ENCODE results near the gene ARID3A. TPM values are rescaled to one million over a fixed set of nuclear protein-coding genes. Genes with fewer than 3 reads are reported as not detected.

ARID3A gene
- total and polyA plus RNA-seq, 2 of the 13 experiments (the other 11 are each of a cell fraction or from before 2014, with no cell fraction given): 71.3 to 77.9 TPM

GRCh38 chr19:984165-984967, 58.5 kb downstream of the ARID3A start, which contains the start of gene WDR18 (continued):
- no peak for TF ChIP-seq THRA (CRISPR knock-in tag; IDR thresholded peaks at IDR 0.05; ENCODE audit: borderline replicate concordance)
- TF ChIP-seq ATF5 (CRISPR knock-in tag; IDR thresholded peaks at IDR 0.05; ENCODE audit: low read depth): no peak
- TF ChIP-seq ZNF773 (CRISPR knock-in tag; IDR thresholded peaks at IDR 0.05; ENCODE audit: borderline replicate concordance): no peak
- peak; percentile 59; the same call in 1 of the 2 replicates for TF ChIP-seq FOXK1 (CRISPR knock-in tag; IDR thresholded peaks at IDR 0.05; ENCODE audit: borderline replicate concordance, low read depth)
- TF ChIP-seq, protein P1, sequence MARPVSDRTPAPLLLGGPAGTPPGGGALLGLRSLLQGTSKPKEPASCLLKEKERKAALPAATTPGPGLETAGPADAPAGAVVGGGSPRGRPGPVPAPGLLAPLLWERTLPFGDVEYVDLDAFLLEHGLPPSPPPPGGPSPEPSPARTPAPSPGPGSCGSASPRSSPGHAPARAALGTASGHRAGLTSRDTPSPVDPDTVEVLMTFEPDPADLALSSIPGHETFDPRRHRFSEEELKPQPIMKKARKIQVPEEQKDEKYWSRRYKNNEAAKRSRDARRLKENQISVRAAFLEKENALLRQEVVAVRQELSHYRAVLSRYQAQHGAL (CRISPR knock-in tag; IDR thresholded peaks at IDR 0.05; ENCODE audit: not compliant biosample characterization): no peak
- TF ChIP-seq CSRNP1 (CRISPR knock-in tag; IDR thresholded peaks at IDR 0.05): peak; percentile 70; the same call in 1 of the 2 replicates
- TF ChIP-seq NFYC (CRISPR knock-in tag; IDR thresholded peaks at IDR 0.05): peak; percentile 33; the same call in 1 of the 2 replicates
- TF ChIP-seq, protein P2, sequence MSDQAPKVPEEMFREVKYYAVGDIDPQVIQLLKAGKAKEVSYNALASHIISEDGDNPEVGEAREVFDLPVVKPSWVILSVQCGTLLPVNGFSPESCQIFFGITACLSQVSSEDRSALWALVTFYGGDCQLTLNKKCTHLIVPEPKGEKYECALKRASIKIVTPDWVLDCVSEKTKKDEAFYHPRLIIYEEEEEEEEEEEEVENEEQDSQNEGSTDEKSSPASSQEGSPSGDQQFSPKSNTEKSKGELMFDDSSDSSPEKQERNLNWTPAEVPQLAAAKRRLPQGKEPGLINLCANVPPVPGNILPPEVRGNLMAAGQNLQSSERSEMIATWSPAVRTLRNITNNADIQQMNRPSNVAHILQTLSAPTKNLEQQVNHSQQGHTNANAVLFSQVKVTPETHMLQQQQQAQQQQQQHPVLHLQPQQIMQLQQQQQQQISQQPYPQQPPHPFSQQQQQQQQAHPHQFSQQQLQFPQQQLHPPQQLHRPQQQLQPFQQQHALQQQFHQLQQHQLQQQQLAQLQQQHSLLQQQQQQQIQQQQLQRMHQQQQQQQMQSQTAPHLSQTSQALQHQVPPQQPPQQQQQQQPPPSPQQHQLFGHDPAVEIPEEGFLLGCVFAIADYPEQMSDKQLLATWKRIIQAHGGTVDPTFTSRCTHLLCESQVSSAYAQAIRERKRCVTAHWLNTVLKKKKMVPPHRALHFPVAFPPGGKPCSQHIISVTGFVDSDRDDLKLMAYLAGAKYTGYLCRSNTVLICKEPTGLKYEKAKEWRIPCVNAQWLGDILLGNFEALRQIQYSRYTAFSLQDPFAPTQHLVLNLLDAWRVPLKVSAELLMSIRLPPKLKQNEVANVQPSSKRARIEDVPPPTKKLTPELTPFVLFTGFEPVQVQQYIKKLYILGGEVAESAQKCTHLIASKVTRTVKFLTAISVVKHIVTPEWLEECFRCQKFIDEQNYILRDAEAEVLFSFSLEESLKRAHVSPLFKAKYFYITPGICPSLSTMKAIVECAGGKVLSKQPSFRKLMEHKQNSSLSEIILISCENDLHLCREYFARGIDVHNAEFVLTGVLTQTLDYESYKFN (CRISPR knock-in tag; conservative IDR thresholded peaks at IDR 0.05): peak; percentile 23; the same call in 1 of the 2 replicates
- TF ChIP-seq SNAI1 (CRISPR knock-in tag; IDR thresholded peaks at IDR 0.05; ENCODE audit: borderline replicate concordance): no peak
- peak; percentile 40; the same call in 1 of the 2 replicates for TF ChIP-seq KDM3A (CRISPR knock-in tag; IDR thresholded peaks at IDR 0.05; ENCODE audit: low read depth)
- no peak for TF ChIP-seq MAFK (conservative IDR thresholded peaks at IDR 0.05 in 1 of 2, IDR thresholded peaks at IDR 0.05 in 1 of 2; ENCODE audit: low read length in 2 of 2)
- TF ChIP-seq ARID3A (IDR thresholded peaks at IDR 0.05; ENCODE audit: low read depth, low read length): no peak
- peak; percentile 93 for TF ChIP-seq ZNF44 (CRISPR knock-in tag; IDR thresholded peaks at IDR 0.05)
- TF ChIP-seq PAWR (CRISPR knock-in tag; IDR thresholded peaks at IDR 0.05; ENCODE audit: borderline replicate concordance): no peak
- TF ChIP-seq, protein P3, sequence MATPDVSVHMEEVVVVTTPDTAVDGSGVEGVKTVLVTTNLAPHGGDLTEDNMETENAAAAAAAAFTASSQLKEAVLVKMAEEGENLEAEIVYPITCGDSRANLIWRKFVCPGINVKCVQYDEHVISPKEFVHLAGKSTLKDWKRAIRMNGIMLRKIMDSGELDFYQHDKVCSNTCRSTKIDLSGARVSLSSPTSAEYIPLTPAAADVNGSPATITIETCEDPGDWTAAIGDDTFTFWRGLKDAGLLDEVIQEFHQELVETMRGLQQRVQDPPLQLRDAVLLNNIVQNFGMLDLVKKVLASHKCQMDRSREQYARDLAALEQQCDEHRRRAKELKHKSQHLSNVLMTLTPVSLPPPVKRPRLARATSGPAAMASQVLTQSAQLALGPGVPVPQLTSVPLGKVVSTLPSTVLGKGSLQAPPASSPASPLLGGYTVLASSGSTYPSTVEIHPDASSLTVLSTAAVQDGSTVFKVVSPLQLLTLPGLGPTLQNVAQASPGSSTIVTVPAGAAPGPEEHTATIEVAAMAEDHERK (CRISPR knock-in tag; IDR thresholded peaks at IDR 0.05; ENCODE audit: low read depth): peak; percentile 67; the same call in 1 of the 2 replicates

All from HepG2 (cell line).